Measurements from ENCODE around the gene PEX26.
"Not testable (repeated sequence)": the region's sequence is repeated elsewhere in the genome, so short reads cannot be mapped to it uniquely, and the experiment has no call there.

The PEX26 gene

GRCh38 chr22:18106550-18107341 lies 29.0 kb downstream of the PEX26 start:
- not testable (repeated sequence) for H2AFZ ChIP-seq (ENCODE audit: insufficient read depth, low read length, poor library complexity); H3K4me3 ChIP-seq (ENCODE audit: low read depth, low read length); H2BK12ac ChIP-seq (ENCODE audit: low read length); H3K4me1 ChIP-seq (ENCODE audit: control insufficient read depth in 1 of 2, insufficient read depth in 2 of 2, low read length in 2 of 2); H3K23ac ChIP-seq (ENCODE audit: low read length); H4K91ac ChIP-seq (ENCODE audit: low read depth, low read length); H3K27ac ChIP-seq (ENCODE audit: low read depth, low read length); H3K9me3 ChIP-seq (ENCODE audit: insufficient read depth, low read depth, low read length); H3K9ac ChIP-seq (ENCODE audit: low read length); H3K4ac ChIP-seq (ENCODE audit: low read depth, low read length); H3K79me2 ChIP-seq (ENCODE audit: control insufficient read depth, insufficient read depth, low read length, poor library complexity); H2BK5ac ChIP-seq (ENCODE audit: low read depth, low read length, poor library complexity); H3K4me2 ChIP-seq (ENCODE audit: low read length); H3K18ac ChIP-seq (ENCODE audit: low read length); DNase-seq; H4K12ac ChIP-seq (ENCODE audit: low read depth, low read length); H4K8ac ChIP-seq (ENCODE audit: low read depth, low read length); H2AK5ac ChIP-seq (ENCODE audit: low read length); H3K79me1 ChIP-seq (ENCODE audit: low read length); H2BK120ac ChIP-seq (ENCODE audit: insufficient read depth, low read length, poor library complexity); H3K14ac ChIP-seq (ENCODE audit: low read length); H3K36me3 ChIP-seq (ENCODE audit: control insufficient read depth in 1 of 2, insufficient read depth in 2 of 2, low read length in 2 of 2)
- no CpG with 5 or more reads among the region's 4 CpGs for WGBS (ENCODE audit: extremely low coverage, insufficient coverage, insufficient read length)
- H3K27me3 ChIP-seq (ENCODE audit: insufficient read depth, low read length): peaks cover 25% of the 10 kb centered on the region

DNA sequence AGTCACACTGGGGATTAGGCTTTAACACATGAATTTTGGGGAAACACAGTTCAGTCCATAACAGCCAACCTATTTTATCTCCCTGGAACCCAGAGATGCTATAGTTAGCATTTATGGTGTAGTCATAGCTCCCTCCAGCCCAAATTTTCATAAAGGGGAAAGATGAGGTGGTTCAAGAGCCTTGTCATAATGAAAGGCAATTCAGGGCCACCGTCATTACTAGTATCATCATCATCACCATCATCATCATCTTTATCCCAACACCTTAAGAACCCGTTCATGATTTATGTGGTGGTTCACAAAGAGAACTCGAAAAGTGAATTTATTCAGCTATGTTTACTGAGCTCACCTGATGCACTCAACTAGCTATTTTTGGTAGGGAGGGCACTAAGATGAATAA lies 30.4 kb downstream of the PEX26 start:
- Histone ChIP-seq H3K4me1 (ENCODE audit: control insufficient read depth in 1 of 2, insufficient read depth in 2 of 2, low read length in 2 of 2) (peaks cover 3 to 8% of the 10 kb centered on the region in 2 experiments), H3K4me2 (ENCODE audit: low read length) (no peak overlapping the region), H2BK120ac (ENCODE audit: insufficient read depth, low read length, poor library complexity) (no peak overlapping the region), H4K12ac (ENCODE audit: low read depth, low read length) (no peak overlapping the region), H3K27me3 (ENCODE audit: insufficient read depth, low read length) (peaks cover 26% of the 10 kb centered on the region), H4K91ac (ENCODE audit: low read depth, low read length) (no peak overlapping the region), H3K36me3 (ENCODE audit: control insufficient read depth in 1 of 2, insufficient read depth in 2 of 2, low read length in 2 of 2) (no peaks in the 10 kb centered on the region), H3K9me3 (ENCODE audit: insufficient read depth, low read depth, low read length) (peaks cover 8% of the 10 kb centered on the region), H3K18ac (ENCODE audit: low read length) (no peak overlapping the region), H3K79me1 (ENCODE audit: low read length) (no peaks in the 10 kb centered on the region), H3K4ac (ENCODE audit: low read depth, low read length) (no peak overlapping the region), H2BK12ac (ENCODE audit: low read length) (no peak overlapping the region), H3K9ac (ENCODE audit: low read length) (no peak overlapping the region), H3K23ac (ENCODE audit: low read length) (no peak overlapping the region), H3K4me3 (ENCODE audit: low read depth, low read length) (no peak overlapping the region), H4K8ac (ENCODE audit: low read depth, low read length) (no peak overlapping the region), H2AK5ac (ENCODE audit: low read length) (no peak overlapping the region), H2BK5ac (ENCODE audit: low read depth, low read length, poor library complexity) (no peak overlapping the region), H2AFZ (ENCODE audit: insufficient read depth, low read length, poor library complexity) (no peak overlapping the region), H3K27ac (ENCODE audit: low read depth, low read length) (no peak overlapping the region), H3K14ac (ENCODE audit: low read length) (no peak overlapping the region), H3K79me2 (ENCODE audit: control insufficient read depth, insufficient read depth, low read length, poor library complexity) (no peaks in the 10 kb centered on the region)
- DNase-seq: no peak
- no CpG with 5 or more reads among the region's 3 CpGs for WGBS (ENCODE audit: extremely low coverage, insufficient coverage, insufficient read length)

DNA sequence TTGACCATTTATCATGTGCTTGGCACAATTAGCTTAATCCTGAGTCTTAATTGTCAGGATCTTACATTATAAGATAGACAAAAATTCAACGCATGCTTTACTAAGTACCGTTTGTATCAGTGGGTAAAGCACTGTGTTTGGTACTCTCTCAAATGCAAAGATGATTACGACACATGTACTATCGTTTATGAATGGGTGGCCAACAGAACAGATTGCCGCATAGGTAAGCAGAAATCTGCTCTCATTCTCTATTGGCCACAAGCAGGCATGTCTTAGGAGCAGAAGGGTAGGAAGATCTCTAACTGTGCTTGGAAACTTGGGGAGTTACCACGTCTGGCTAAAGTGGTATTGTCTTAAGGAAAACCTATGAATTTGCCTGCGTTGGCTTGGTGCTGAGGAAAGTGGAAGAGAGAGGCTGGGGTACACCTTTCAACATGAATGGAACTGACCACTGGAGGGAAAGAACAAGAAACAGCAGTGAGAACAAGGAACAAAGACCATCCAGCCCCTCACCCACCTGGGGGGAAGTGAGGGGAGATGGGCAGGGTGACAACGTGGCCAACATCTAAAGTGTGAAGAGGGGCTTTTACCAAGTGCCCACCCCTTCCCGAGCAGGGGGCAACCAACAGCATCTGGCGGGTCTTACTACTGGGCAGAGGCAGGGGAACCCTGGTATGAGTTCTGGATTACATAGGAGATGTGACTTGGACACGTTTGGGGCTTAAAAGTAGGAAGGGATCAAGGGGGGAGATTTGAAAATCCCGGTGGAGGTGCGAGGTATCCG lies 31.8 kb downstream of the PEX26 start:
- no peaks in the 10 kb centered on the region for H3K79me1 ChIP-seq (ENCODE audit: low read length)
- H3K36me3 ChIP-seq (ENCODE audit: control insufficient read depth in 1 of 2, insufficient read depth in 2 of 2, low read length in 2 of 2): no peaks in the 10 kb centered on the region
- no peak for DNase-seq
- H3K18ac ChIP-seq (ENCODE audit: low read length): no peak overlapping the region
- no peak overlapping the region for H2AFZ ChIP-seq (ENCODE audit: insufficient read depth, low read length, poor library complexity)
- H3K4me2 ChIP-seq (ENCODE audit: low read length): peak overlapping the region; percentile 61
- no peak overlapping the region for H4K91ac ChIP-seq (ENCODE audit: low read depth, low read length)
- H3K4me1 ChIP-seq (ENCODE audit: control insufficient read depth in 1 of 2, insufficient read depth in 2 of 2, low read length in 2 of 2): peaks cover 3 to 8% of the 10 kb centered on the region in 2 experiments
- no peak overlapping the region for H3K4ac ChIP-seq (ENCODE audit: low read depth, low read length)
- H3K4me3 ChIP-seq (ENCODE audit: low read depth, low read length): no peak overlapping the region
- no peak overlapping the region for H3K23ac ChIP-seq (ENCODE audit: low read length)
- no peaks in the 10 kb centered on the region for H3K79me2 ChIP-seq (ENCODE audit: control insufficient read depth, insufficient read depth, low read length, poor library complexity)
- WGBS (ENCODE audit: extremely low coverage, insufficient coverage, insufficient read length): no CpG with 5 or more reads among the region's 14 CpGs
- no peak overlapping the region for H2BK12ac ChIP-seq (ENCODE audit: low read length)
- no peak overlapping the region for H2AK5ac ChIP-seq (ENCODE audit: low read length)
- no peak overlapping the region for H4K12ac ChIP-seq (ENCODE audit: low read depth, low read length)
- H2BK120ac ChIP-seq (ENCODE audit: insufficient read depth, low read length, poor library complexity): no peak overlapping the region
- H4K8ac ChIP-seq (ENCODE audit: low read depth, low read length): no peak overlapping the region
- no peak overlapping the region for H3K9ac ChIP-seq (ENCODE audit: low read length)
- peaks cover 6% of the 10 kb centered on the region for H3K9me3 ChIP-seq (ENCODE audit: insufficient read depth, low read depth, low read length)
- no peak overlapping the region for H2BK5ac ChIP-seq (ENCODE audit: low read depth, low read length, poor library complexity)
- no peak overlapping the region for H3K14ac ChIP-seq (ENCODE audit: low read length)
- peaks cover 26% of the 10 kb centered on the region for H3K27me3 ChIP-seq (ENCODE audit: insufficient read depth, low read length)
- H3K27ac ChIP-seq (ENCODE audit: low read depth, low read length): no peak overlapping the region

GRCh38 chr22:18110194-18110953 lies 32.6 kb downstream of the PEX26 start, which contains the start of gene TUBA8:
Gene TUBA8, plus strand, starts transcription at chr22:18110809. Its CDS starts 57 bp downstream, at chr22:18110866.
- no peak within 1 kb of the TSS for H2BK5ac ChIP-seq (ENCODE audit: low read depth, low read length, poor library complexity)
- H3K9me3 ChIP-seq (ENCODE audit: insufficient read depth, low read depth, low read length): peaks cover 6% of the 10 kb centered on the region
- no peaks in the 10 kb centered on the region for H3K79me1 ChIP-seq (ENCODE audit: low read length)
- no peak within 1 kb of the TSS for H4K91ac ChIP-seq (ENCODE audit: low read depth, low read length)
- H3K23ac ChIP-seq (ENCODE audit: low read length): no peak within 1 kb of the TSS
- peaks cover 26% of the 10 kb centered on the region for H3K27me3 ChIP-seq (ENCODE audit: insufficient read depth, low read length)
- no peak within 1 kb of the TSS for H4K12ac ChIP-seq (ENCODE audit: low read depth, low read length)
- peak within 1 kb of the TSS; percentile 61 for H3K4me2 ChIP-seq (ENCODE audit: low read length)
- no peak within 1 kb of the TSS for H2AFZ ChIP-seq (ENCODE audit: insufficient read depth, low read length, poor library complexity)
- H2BK120ac ChIP-seq (ENCODE audit: insufficient read depth, low read length, poor library complexity): no peak within 1 kb of the TSS
- H3K9ac ChIP-seq (ENCODE audit: low read length): no peak within 1 kb of the TSS
- DNase-seq: peak in 1 of 2 donors; percentile 38
- no CpG with 5 or more reads among the region's 72 CpGs for WGBS (ENCODE audit: extremely low coverage, insufficient coverage, insufficient read length)
- H3K36me3 ChIP-seq (ENCODE audit: control insufficient read depth in 1 of 2, insufficient read depth in 2 of 2, low read length in 2 of 2): no peaks in the 10 kb centered on the region
- no peak within 1 kb of the TSS for H3K4ac ChIP-seq (ENCODE audit: low read depth, low read length)
- peaks cover 3 to 8% of the 10 kb centered on the region in 2 experiments for H3K4me1 ChIP-seq (ENCODE audit: control insufficient read depth in 1 of 2, insufficient read depth in 2 of 2, low read length in 2 of 2)
- H3K4me3 ChIP-seq (ENCODE audit: low read depth, low read length): peak within 1 kb of the TSS; percentile 38
- H3K27ac ChIP-seq (ENCODE audit: low read depth, low read length): no peak within 1 kb of the TSS
- no peak within 1 kb of the TSS for H3K14ac ChIP-seq (ENCODE audit: low read length)
- no peaks in the 10 kb centered on the region for H3K79me2 ChIP-seq (ENCODE audit: control insufficient read depth, insufficient read depth, low read length, poor library complexity)
- no peak within 1 kb of the TSS for H2BK12ac ChIP-seq (ENCODE audit: low read length)
- no peak within 1 kb of the TSS for H4K8ac ChIP-seq (ENCODE audit: low read depth, low read length)
- H2AK5ac ChIP-seq (ENCODE audit: low read length): no peak within 1 kb of the TSS
- no peak within 1 kb of the TSS for H3K18ac ChIP-seq (ENCODE audit: low read length)

All from trophoblast cell (in vitro differentiated cells and primary cell).